ENCODE results near the gene BST1.
A peak's percentile ranks its signal among the peaks of the same experiment; 100 is the strongest.

BST1 gene

DNA sequence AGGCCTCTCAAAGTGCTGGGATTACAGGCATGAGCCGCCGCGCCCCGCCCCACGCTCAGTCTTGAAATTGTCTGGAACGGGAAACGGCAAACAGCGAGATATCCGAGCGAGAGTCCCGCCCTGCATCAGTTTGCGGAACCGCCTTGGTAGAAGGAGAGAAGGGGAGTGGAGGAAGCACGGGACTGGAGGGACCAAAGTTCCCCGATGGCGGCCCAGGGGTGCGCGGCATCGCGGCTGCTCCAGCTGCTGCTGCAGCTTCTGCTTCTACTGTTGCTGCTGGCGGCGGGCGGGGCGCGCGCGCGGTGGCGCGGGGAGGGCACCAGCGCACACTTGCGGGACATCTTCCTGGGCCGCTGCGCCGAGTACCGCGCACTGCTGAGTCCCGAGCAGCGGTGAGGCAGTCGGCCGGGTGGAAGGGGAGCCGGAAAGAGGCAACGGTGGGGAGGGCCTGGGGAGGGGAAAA, at the start of gene BST1:
Gene BST1, plus strand, starts transcription at position 125 of the 463 bp plus-strand sequence. Its CDS starts 80 bp downstream, at position 205.
- DNase-seq, result no peak

DNA sequence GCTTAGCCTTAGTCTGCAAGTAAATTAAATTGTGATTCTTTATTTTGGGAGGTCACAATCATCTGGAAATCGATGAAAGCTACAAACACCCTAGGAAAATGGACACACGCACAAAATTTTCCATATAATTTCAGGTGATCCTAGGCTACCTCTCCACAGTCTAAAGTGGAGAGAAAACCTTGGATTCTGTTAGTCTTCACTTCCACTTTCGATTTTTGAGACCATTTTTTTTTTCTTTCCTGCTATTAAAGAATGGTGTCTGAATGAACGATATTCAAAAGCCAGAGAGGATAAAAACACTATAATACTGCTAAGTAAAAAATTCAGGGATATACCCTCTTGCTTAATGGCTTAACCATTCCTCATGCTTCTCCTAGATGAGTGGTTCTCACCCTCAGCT, 49.4 kb upstream of the BST1 start:
- no peak for DNase-seq

- DNase-seq, result no peak
Observed at GRCh38 chr4:15653864-15654592, 48.8 kb upstream of the BST1 start.

DNA sequence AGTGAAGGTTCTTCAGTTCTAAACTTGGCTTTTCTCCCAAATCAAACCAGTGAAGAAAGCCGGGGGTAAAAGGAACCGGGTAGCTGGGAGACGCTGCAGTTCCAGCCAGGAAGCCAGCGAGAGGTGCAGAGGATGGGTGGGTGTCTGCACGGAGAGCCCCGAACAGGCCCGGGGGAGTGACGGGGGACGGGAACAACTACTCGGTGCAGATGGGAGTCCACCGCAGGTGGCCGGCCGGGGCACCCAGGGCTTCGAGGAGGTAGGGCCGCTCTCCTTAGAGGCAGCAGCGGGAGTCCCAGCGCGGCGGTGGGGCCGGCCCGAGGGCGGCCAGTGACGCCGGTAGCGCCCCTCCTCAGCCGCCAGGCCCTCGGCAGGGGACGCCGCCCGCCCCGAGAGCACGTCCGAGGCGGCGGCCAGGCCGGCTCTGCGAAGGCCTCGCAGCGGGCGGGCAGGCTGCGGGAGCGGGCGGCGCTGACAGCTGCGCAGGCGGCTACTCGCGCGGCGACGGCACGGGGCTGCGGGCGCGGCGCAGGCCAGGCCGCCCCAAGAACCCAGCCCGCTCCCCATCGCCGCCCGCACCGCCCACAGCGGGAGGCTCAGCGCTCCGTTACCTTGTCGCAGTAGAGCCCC, 48.2 kb upstream of the BST1 start:
- DNase-seq, result no peak

DNA sequence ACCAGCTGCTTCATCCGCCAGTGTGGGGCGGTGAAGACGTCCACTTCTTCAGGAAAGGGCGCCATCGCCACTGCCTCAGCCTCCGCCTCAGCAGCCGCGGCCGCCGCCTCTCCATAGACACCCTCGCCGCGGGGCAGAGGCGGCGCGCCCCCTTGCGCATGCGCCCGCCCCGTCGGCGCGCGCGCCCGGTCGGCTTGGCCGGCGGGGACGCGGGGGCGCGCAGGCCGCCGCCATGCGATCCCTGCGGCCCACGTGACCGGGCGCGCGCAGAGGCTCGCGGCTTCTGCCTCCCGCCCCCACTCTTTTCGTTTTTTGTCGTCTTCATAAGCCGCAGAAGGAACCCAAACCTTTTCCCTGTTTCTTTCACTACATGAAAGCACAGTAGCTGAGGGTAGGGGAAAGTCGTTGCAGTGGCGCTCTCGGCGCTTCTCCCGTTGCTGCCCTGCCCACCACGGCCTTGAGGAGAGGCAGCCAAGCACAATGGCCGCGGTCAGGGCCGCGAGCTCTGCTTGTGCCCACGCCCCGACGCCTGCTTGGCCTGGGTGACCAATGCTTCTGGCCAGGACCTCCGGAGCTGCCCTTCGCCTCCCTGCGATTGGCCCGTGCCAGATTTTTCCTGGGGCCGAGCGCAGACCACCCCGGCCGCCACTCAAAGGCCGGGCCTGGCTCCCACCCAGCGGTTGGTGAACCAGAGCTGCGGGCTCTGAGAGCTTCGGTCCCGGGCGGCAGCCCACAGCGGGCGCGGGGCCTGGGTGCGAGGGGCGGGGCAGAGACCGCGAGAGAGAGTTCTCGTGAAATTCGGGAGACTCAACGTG, 47.4 kb upstream of the BST1 start, which contains the start of gene FBXL5:
Gene FBXL5, minus strand, starts transcription at position 135 of the 815 bp plus-strand sequence. Its CDS starts 70 bp downstream, at position 65.
- peak; percentile 60 for DNase-seq

- DNase-seq, result no peak
Observed at GRCh38 chr4:15656038-15656470, 46.8 kb upstream of the BST1 start.

DNA sequence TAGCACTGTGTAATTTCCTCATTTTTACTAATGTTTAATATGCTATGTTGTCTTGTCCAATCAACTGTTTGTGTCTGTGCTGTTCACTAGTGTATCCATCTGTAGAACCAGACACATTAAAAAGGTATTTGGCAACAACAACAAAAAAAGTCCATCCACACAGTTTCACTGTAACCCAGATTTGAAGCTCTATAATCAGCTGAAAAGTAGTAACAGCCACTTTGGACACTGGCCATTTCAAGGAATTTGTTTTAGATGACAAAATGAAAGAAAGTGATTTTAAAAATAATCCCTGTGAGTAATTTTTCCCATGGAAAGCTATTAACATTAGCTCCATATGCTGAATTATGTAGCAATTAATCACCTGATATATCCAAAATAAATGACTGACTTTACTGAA, 45.5 kb upstream of the BST1 start:
- DNase-seq, result no peak

DNA sequence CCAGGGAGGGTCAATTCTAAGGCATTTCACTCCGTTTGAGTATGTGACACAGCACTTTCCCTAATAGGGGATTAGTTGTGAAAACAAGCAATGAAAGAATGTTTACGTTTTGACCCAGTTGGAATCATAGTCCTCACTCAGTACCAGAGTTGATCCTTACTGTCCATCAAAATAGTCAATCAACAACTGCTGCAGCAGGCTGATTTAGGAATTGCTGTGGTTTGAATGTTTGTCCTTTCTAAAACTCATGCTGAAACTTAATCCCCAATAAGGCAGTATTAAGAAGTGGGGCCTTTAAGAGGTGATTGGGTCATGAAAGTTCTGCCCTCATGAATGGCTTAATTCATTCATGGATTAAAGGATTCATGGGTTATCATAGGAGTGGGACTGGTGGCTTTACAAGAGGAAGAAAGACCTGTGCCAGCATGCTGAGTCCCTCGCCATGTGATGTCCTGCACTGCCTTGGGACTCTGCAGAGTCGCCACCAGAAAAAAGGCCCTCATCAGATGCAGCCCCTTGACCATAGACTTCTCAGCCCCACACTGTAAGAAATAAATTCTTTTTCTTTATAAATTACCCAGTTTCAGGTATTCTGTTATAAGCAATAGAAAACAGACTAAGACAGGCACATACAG, 44.6 kb upstream of the BST1 start:
- no peak for DNase-seq

DNA sequence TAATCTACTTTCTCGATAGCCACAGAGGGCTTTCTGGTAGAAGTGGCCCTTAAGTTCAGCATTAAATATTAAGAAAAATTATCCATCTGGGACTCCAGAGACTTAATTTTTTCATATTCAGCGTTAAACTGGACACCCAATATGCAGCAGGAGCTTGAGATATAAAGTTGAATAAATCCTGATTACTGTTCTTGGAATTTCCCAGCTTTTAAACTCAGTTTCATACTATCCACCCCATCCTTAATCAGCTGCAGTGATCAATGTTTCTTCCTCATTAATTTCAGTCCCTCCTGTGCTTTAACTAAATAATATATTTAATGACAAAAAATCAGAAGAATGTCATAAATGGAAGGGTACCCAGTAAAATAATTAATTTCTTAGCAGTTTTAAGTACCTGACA, 44.1 kb upstream of the BST1 start:
- no peak for DNase-seq

- DNase-seq, result no peak
Observed at GRCh38 chr4:15659768-15660570, 42.9 kb upstream of the BST1 start.

GRCh38 chr4:15665753-15666365, 37.0 kb upstream of the BST1 start:
- no peak for DNase-seq

- no peak for DNase-seq
Observed at GRCh38 chr4:15667006-15667405, 35.9 kb upstream of the BST1 start.

GRCh38 chr4:15668566-15669435, 34.1 kb upstream of the BST1 start:
- no peak for DNase-seq

GRCh38 chr4:15670576-15670975, 32.3 kb upstream of the BST1 start:
- no peak for DNase-seq

- no peak for DNase-seq
Observed at GRCh38 chr4:15672101-15672500, 30.8 kb upstream of the BST1 start.

- DNase-seq, result no peak
Observed at GRCh38 chr4:15673337-15673736, 29.5 kb upstream of the BST1 start.

DNA sequence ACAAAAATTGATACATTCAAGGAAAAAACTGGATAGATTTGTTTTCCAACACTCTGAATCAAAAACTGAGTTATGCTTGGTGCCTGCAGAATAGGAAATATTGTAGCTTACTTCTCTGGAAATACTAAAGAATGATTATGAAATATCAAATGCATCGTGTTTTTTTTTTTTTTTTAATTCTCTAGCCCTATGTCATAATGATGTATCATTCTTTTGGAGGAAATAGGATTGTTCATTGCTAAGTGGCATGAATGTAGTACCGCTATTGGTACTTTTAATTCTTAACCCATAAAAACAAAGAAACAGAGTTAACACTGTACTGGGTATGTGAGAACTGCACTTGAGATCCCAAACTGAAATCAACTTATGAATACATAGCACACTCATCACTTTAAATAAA, 28.8 kb upstream of the BST1 start:
- DNase-seq, result no peak

DNA sequence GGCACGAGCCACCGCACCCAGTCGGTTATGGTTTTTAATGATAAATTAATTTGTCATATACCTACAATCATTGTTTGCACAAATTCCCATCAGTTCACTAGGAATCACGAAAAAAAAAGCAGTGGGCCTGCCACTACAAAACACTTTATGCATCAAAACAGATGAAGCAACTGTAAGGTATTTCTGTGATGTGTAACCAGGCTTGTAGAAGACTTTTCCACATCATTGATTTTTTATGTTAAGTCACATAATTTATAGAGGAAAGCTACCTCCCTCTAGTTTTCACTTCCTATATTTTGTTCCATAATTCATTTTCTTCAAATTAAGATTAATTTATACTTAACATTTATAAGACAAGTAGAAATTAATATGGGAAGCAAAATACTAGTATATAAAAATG, 27.9 kb upstream of the BST1 start:
- DNase-seq, result no peak

GRCh38 chr4:15675356-15675755, 27.5 kb upstream of the BST1 start:
- DNase-seq, result no peak

GRCh38 chr4:15676039-15676438, 26.8 kb upstream of the BST1 start:
- no peak for DNase-seq

DNA sequence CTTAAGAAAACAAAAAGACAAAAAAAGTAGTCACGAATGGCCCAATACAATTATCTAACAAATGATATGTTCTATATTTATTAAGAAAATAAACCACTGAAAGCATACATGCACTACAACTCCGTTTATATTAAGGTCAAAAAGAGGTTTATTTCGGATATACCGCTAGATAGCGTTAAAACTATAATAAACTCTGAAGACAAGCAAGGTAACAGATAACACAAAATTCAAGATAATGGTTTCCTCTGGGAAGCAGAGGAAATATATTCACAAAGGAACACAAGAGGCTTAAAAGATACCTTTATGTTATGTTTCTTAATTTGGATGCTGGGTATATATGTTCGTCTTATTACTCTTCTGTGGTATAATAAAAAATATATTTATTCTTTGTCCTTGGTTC, 26.0 kb upstream of the BST1 start:
- no peak for DNase-seq
